HEK293 (cell line): Measurements from ENCODE around the gene PLCG1.

Source experiments
- CTCF ChIA-PET: fragments of 350-600 bp; formaldehyde crosslinking; extraction: SDS; loops from one replicate; lab custom pipeline; 2021; ENCODE audit warnings: antibody characterized with exemption; lab: Yijun Ruan, JAX
- POLR2A ChIA-PET: fragments of 300-600 bp; formaldehyde crosslinking; extraction: SDS; loops from one replicate; lab custom pipeline; 2020; ENCODE audit warnings: antibody characterized with exemption, inconsistent platforms; lab: Yijun Ruan, JAX
- H3K27ac ChIP-seq: fragments of 200-500 bp; sonication (Bioruptor generic); 2 replicates; pipeline ENCODE4 v1.5.1; 2014; ENCODE audit warnings: low read depth, low read length, control low read depth, inconsistent platforms; ENCODE audit errors: extremely low read depth
- H3K36me3 ChIP-seq, 2 experiments: fragments of 200-500 bp in 1 of 2; sonication (Bioruptor generic) in 1 of 2; 1 replicate in 1 of 2; 2 replicates in 1 of 2; pipeline ENCODE4 v1.5.1; 2014 to 2017; ENCODE audit warnings: inconsistent platforms in 2 of 2, low read length in 2 of 2; ENCODE audit not compliant: control insufficient read depth in 2 of 2, insufficient read depth in 1 of 2
- H3K4me1 ChIP-seq: fragments of 200-500 bp; sonication (Bioruptor generic); 2 replicates; pipeline ENCODE4 v1.5.1; 2014; ENCODE audit warnings: mild to moderate bottlenecking, low read length, inconsistent platforms; ENCODE audit not compliant: control insufficient read depth, insufficient read depth
- H3K4me3 ChIP-seq: 2 replicates; pipeline ENCODE4 v1.5.1; 2011; ENCODE audit warnings: low read depth, mild to moderate bottlenecking, control low read depth, low read length, moderate library complexity
- H3K9me3 ChIP-seq: fragments of 200-500 bp; sonication (Bioruptor generic); 2 replicates; pipeline ENCODE4 v1.5.1; 2014; ENCODE audit warnings: low read depth, low read length, inconsistent platforms; ENCODE audit not compliant: control insufficient read depth, insufficient read depth
- KLF9 ChIP-seq: fragments of 450-650 bp; formaldehyde crosslinking; IDR thresholded peaks from 2 replicates; pipeline ENCODE4 v1.5.1; 2016; ENCODE audit warnings: missing biosample characterization, missing genetic modification characterization, low read depth
- MEIS1 ChIP-seq: sonication (generic); formaldehyde crosslinking; IDR thresholded peaks from 2 replicates; pipeline ENCODE4 v1.8.1; 2022; ENCODE audit warnings: missing genetic modification reagents, mild to moderate bottlenecking, borderline replicate concordance
- YY1 ChIP-seq: fragments of 450-650 bp; formaldehyde crosslinking; IDR thresholded peaks from 2 replicates; pipeline ENCODE4 v1.5.1; 2018; ENCODE audit warnings: missing biosample characterization, missing genetic modification characterization
- ZBTB11 ChIP-seq: fragments of 450-650 bp; formaldehyde crosslinking; conservative IDR thresholded peaks from 2 replicates; pipeline ENCODE4 v1.5.1; 2016; ENCODE audit warnings: low read depth, missing biosample characterization, missing genetic modification characterization
- ZBTB6 ChIP-seq: fragments of 450-650 bp; formaldehyde crosslinking; IDR thresholded peaks from 2 replicates; pipeline ENCODE4 v1.5.1; 2017; ENCODE audit warnings: missing biosample characterization, missing genetic modification characterization
- ZFP41 ChIP-seq: fragments of 450-650 bp; formaldehyde crosslinking; IDR thresholded peaks from 2 replicates; pipeline ENCODE4 v1.5.1; 2016; ENCODE audit warnings: missing biosample characterization, missing genetic modification characterization, borderline replicate concordance
- ZNF112 ChIP-seq: fragments of 450-650 bp; formaldehyde crosslinking; IDR thresholded peaks from 2 replicates; pipeline ENCODE4 v1.5.0; 2017; ENCODE audit warnings: missing biosample characterization, missing genetic modification characterization
- ZNF214 ChIP-seq: fragments of 450-650 bp; formaldehyde crosslinking; IDR thresholded peaks from 2 replicates; pipeline ENCODE4 v1.5.1; 2017; ENCODE audit warnings: missing biosample characterization, mild to moderate bottlenecking, missing genetic modification characterization, borderline replicate concordance
- ZNF248 ChIP-seq: fragments of 450-650 bp; formaldehyde crosslinking; IDR thresholded peaks from 2 replicates; pipeline ENCODE4 v1.5.1; 2017; ENCODE audit warnings: missing biosample characterization, missing genetic modification characterization
- ZNF280C ChIP-seq: fragments of 450-650 bp; formaldehyde crosslinking; IDR thresholded peaks from 2 replicates; pipeline ENCODE4 v1.5.1; 2016; ENCODE audit warnings: missing biosample characterization, missing genetic modification characterization
- ZNF398 ChIP-seq: fragments of 450-650 bp; formaldehyde crosslinking; IDR thresholded peaks from 2 replicates; pipeline ENCODE4 v1.5.1; 2017; ENCODE audit warnings: missing biosample characterization, missing genetic modification characterization
- ZNF433 ChIP-seq: fragments of 450-650 bp; formaldehyde crosslinking; IDR thresholded peaks from 2 replicates; pipeline ENCODE4 v1.5.1; 2016; ENCODE audit warnings: missing biosample characterization, missing genetic modification characterization, low read depth
- ZNF501 ChIP-seq: fragments of 450-650 bp; formaldehyde crosslinking; IDR thresholded peaks from 2 replicates; pipeline ENCODE4 v1.5.1; 2016; ENCODE audit warnings: missing biosample characterization, missing genetic modification characterization
- ZNF518A ChIP-seq: fragments of 450-650 bp; formaldehyde crosslinking; conservative IDR thresholded peaks from 2 replicates; pipeline ENCODE4 v1.5.1; 2016; ENCODE audit warnings: low read depth, missing biosample characterization, missing genetic modification characterization
- ZNF626 ChIP-seq: fragments of 450-650 bp; sonication (Bioruptor Pico); formaldehyde crosslinking; IDR thresholded peaks from 2 replicates; pipeline ENCODE4 v1.5.1; 2018; ENCODE audit warnings: missing biosample characterization, missing genetic modification characterization, inconsistent platforms
- ZNF704 ChIP-seq: fragments of 450-650 bp; formaldehyde crosslinking; IDR thresholded peaks from 2 replicates; pipeline ENCODE4 v1.5.1; 2016; ENCODE audit warnings: missing biosample characterization, missing genetic modification characterization
- ZNF792 ChIP-seq: fragments of 450-650 bp; formaldehyde crosslinking; IDR thresholded peaks from 2 replicates; pipeline ENCODE4 v1.5.1; 2016; ENCODE audit warnings: missing biosample characterization, missing genetic modification characterization
- ZXDB ChIP-seq: fragments of 450-650 bp; formaldehyde crosslinking; IDR thresholded peaks from 2 replicates; pipeline ENCODE4 v1.5.1; 2016; ENCODE audit warnings: missing biosample characterization, missing genetic modification characterization

The PLCG1 gene

GRCh38 chr20:41202426-41202825 is 65.1 kb downstream of the PLCG1 start:
- TF ChIP-seq ZNF248 (tag by site-specific recombination) (no peak), ZNF433 (tag by site-specific recombination) (no peak), ZFP41 (tag by site-specific recombination) (no peak), ZNF501 (tag by site-specific recombination) (no peak), ZNF792 (tag by site-specific recombination) (no peak), KLF9 (tag by site-specific recombination) (no peak), ZBTB6 (tag by site-specific recombination) (no peak), ZNF112 (tag by site-specific recombination) (no peak), MEIS1 (CRISPR knock-in tag) (no peak), ZXDB (tag by site-specific recombination) (no peak), ZNF704 (no peak), ZBTB11 (tag by site-specific recombination) (no peak), ZNF214 (tag by site-specific recombination) (no peak), ZNF626 (tag by site-specific recombination) (no peak), ZNF280C (tag by site-specific recombination) (no peak), ZNF398 (no peak), YY1 (tag by site-specific recombination) (no peak), ZNF518A (tag by site-specific recombination) (no peak)
- TF ChIP-seq, all 188 proteins: peak for 0
- H3K4me1 ChIP-seq = no peaks in the 10 kb centered on the region
- ChIA-PET CTCF (interaction anchor here (0.6 to 1.8 kb wide), 4 partner anchors 23 to 262 kb away, joined by 3 to 4 read pairs (median 3); partner anchors contain the start of gene LPIN3), POLR2A (no interaction called here)
- no peak overlapping the region for H3K4me3 ChIP-seq
- peaks cover 0 to 15% of the 10 kb centered on the region in 2 experiments; a peak in 1 of 3 replicates for H3K36me3 ChIP-seq
- H3K9me3 ChIP-seq = no peaks in the 10 kb centered on the region
- H3K27ac ChIP-seq = no peak overlapping the region
